ENCODE data around the gene RASA4B. TPM values are rescaled to one million over a fixed set of nuclear protein-coding genes. Genes with fewer than 3 reads are reported as not detected.
"Not testable (repeated sequence)": the region's sequence is repeated elsewhere in the genome, so short reads cannot be mapped to it uniquely, and the experiment has no call there.

Gene RASA4B
- 2.7 and 3.0 TPM in 2 replicates for total RNA-seq (2014; rRNA removed; shearing (Covaris generic))

GRCh38 chr7:102517550-102518147 lies at the start of gene RASA4B:
RASA4B (minus strand) TSS chr7:102517777; CDS start chr7:102517710, 67 bp downstream.
- in situ Hi-C loops (cut with HindIII; ENCODE audit: low sequenced_read_pairs); DNase-seq (ENCODE audit: low spot score): not testable (repeated sequence)

GRCh38 chr7:102550808-102551422 lies 33.3 kb upstream of the RASA4B start, which contains the start of gene SPDYE2:
SPDYE2 (plus strand) TSS chr7:102551226; CDS start chr7:102553256, 2,030 bp downstream.
- DNase-seq (ENCODE audit: low spot score); in situ Hi-C loops (cut with HindIII; ENCODE audit: low sequenced_read_pairs): not testable (repeated sequence)

- DNase-seq (ENCODE audit: low spot score); in situ Hi-C loops (cut with HindIII; ENCODE audit: low sequenced_read_pairs): not testable (repeated sequence)
Measured at GRCh38 chr7:102546353-102546752, 28.8 kb upstream of the RASA4B start.

GRCh38 chr7:102545288-102545687 lies 27.7 kb upstream of the RASA4B start:
- DNase-seq (ENCODE audit: low spot score); in situ Hi-C loops (cut with HindIII; ENCODE audit: low sequenced_read_pairs): not testable (repeated sequence)

- DNase-seq (ENCODE audit: low spot score); in situ Hi-C loops (cut with HindIII; ENCODE audit: low sequenced_read_pairs): not testable (repeated sequence)
Measured at GRCh38 chr7:102544372-102544771, 26.8 kb upstream of the RASA4B start.

- in situ Hi-C loops (cut with HindIII; ENCODE audit: low sequenced_read_pairs); DNase-seq (ENCODE audit: low spot score): not testable (repeated sequence)
Measured at GRCh38 chr7:102543596-102543995, 26.0 kb upstream of the RASA4B start, which contains the start of gene UPK3BL2. UPK3BL2 (minus strand) TSS chr7:102543696; CDS start chr7:102543636, 60 bp downstream.

- in situ Hi-C loops (cut with HindIII; ENCODE audit: low sequenced_read_pairs); DNase-seq (ENCODE audit: low spot score): not testable (repeated sequence)
Measured at GRCh38 chr7:102542771-102543170, 25.2 kb upstream of the RASA4B start.

- DNase-seq (ENCODE audit: low spot score); in situ Hi-C loops (cut with HindIII; ENCODE audit: low sequenced_read_pairs): not testable (repeated sequence)
Measured at GRCh38 chr7:102542083-102542482, 24.5 kb upstream of the RASA4B start.

- in situ Hi-C loops (cut with HindIII; ENCODE audit: low sequenced_read_pairs); DNase-seq (ENCODE audit: low spot score): not testable (repeated sequence)
Measured at GRCh38 chr7:102540604-102541003, 23.0 kb upstream of the RASA4B start.

- DNase-seq (ENCODE audit: low spot score); in situ Hi-C loops (cut with HindIII; ENCODE audit: low sequenced_read_pairs): not testable (repeated sequence)
Measured at GRCh38 chr7:102535062-102535615, 17.6 kb upstream of the RASA4B start.

GRCh38 chr7:102532127-102532526 lies 14.6 kb upstream of the RASA4B start:
- DNase-seq (ENCODE audit: low spot score); in situ Hi-C loops (cut with HindIII; ENCODE audit: low sequenced_read_pairs): not testable (repeated sequence)

- DNase-seq (ENCODE audit: low spot score); in situ Hi-C loops (cut with HindIII; ENCODE audit: low sequenced_read_pairs): not testable (repeated sequence)
Measured at GRCh38 chr7:102531583-102531982, 14.0 kb upstream of the RASA4B start.

GRCh38 chr7:102527822-102528793 lies 10.5 kb upstream of the RASA4B start:
- in situ Hi-C loops (cut with HindIII; ENCODE audit: low sequenced_read_pairs); DNase-seq (ENCODE audit: low spot score): not testable (repeated sequence)

- DNase-seq (ENCODE audit: low spot score); in situ Hi-C loops (cut with HindIII; ENCODE audit: low sequenced_read_pairs): not testable (repeated sequence)
Measured at GRCh38 chr7:102527182-102527581, 9.6 kb upstream of the RASA4B start.

- DNase-seq (ENCODE audit: low spot score); in situ Hi-C loops (cut with HindIII; ENCODE audit: low sequenced_read_pairs): not testable (repeated sequence)
Measured at GRCh38 chr7:102524803-102525202, 7.2 kb upstream of the RASA4B start.

- in situ Hi-C loops (cut with HindIII; ENCODE audit: low sequenced_read_pairs); DNase-seq (ENCODE audit: low spot score): not testable (repeated sequence)
Measured at GRCh38 chr7:102520797-102521196, 3.2 kb upstream of the RASA4B start.

GRCh38 chr7:102516951-102517350 lies 626 bp downstream of the RASA4B start:
- DNase-seq (ENCODE audit: low spot score); in situ Hi-C loops (cut with HindIII; ENCODE audit: low sequenced_read_pairs): not testable (repeated sequence)

GRCh38 chr7:102515889-102516288 lies 1.7 kb downstream of the RASA4B start:
- in situ Hi-C loops (cut with HindIII; ENCODE audit: low sequenced_read_pairs); DNase-seq (ENCODE audit: low spot score): not testable (repeated sequence)

Data from G401 (cell line).